Motor neuron (in vitro differentiated cells): ENCODE data around the gene CD8B2. TPM values are rescaled to one million over a fixed set of nuclear protein-coding genes. Genes with fewer than 3 reads are reported as not detected.

ENCODE experiments used
- ATAC-seq, 8 experiments: fragments of 200-7000 bp; cut with Tn5 transposase; replicated peaks in 6 of 8; 2 replicates each; pipeline ENCODE4 v1.8.0; 2021; ENCODE audit warnings: mild to moderate bottlenecking in 8 of 8, moderate library complexity in 8 of 8
- H3K27ac ChIP-seq, 2 donors: fragments of 250-450 bp; sonication (Bioruptor Pico); 2 replicates each; pipeline ENCODE4 v1.9.0; 2021; ENCODE audit warnings: antibody characterized with exemption in 2 of 2, mild to moderate bottlenecking in 2 of 2, moderate library complexity in 1 of 2
- H3K4me1 ChIP-seq, 2 donors: fragments of 250-450 bp; sonication (Bioruptor Pico); replicated peaks in 1 of 2; 2 replicates each; pipeline ENCODE4 v1.6.1; 2021; ENCODE audit warnings: antibody characterized with exemption in 2 of 2, mild to moderate bottlenecking in 2 of 2, moderate library complexity in 1 of 2
- H3K4me3 ChIP-seq, 5 donors: fragments of 250-450 bp; sonication (Bioruptor Pico); 2 replicates each; pipeline ENCODE4 v1.9.0; 2021; ENCODE audit warnings: antibody characterized with exemption in 5 of 5, mild to moderate bottlenecking in 5 of 5, moderate library complexity in 4 of 5
- WGBS, 10 experiments: fragments of 450-650 bp; shearing (Covaris generic); methylation state at CpG; one replicate each; pipeline ENCODE4 v1.0.0; 2022; 5-methylcytosine and 5-hydroxymethylcytosine counted together
- in situ Hi-C, 9 experiments: fragments of 400-800 bp; cut with MboI; loops; one replicate each; pipeline ENCODE4 v1.15.0; 2021; ENCODE audit warnings: low sequenced_read_pairs in 9 of 9, low pct_unique_long_range_greater_than_20kb in 2 of 9; ENCODE audit not compliant: unreplicated experiment in 9 of 9
- total RNA-seq, 8 experiments: library from RNA; unstranded; fragments of 300-600 nt; gene quantifications; 2 replicates each; pipeline versions ENCODE4 v1.2.3 to v1.2.4, GENCODE V29; 2022

Gene CD8B2
- total RNA-seq, 8 experiments from 2014 or later, result 0.05 to 0.43 (median 0.13) TPM; not detected in 3

GRCh38 chr2:106517329-106517728 is 30.2 kb downstream of the CD8B2 start:
- Histone ChIP-seq H3K4me1 (no peaks in the 10 kb centered on the region), H3K27ac (no peak overlapping the region), H3K4me3 (no peak overlapping the region)
- no peak for ATAC-seq
- 69 to 100% (median 90%) methylated on average over 2 to 11 of the region's 11 CpGs; no CpG with 5 or more reads in 1 of the 10 experiments for WGBS, 10 experiments
- in situ Hi-C loops, result no loop called here

GRCh38 chr2:106519767-106520166 is 32.6 kb downstream of the CD8B2 start:
- in situ Hi-C loops, result no loop called here
- ATAC-seq, result no peak
- WGBS, 10 experiments, result 60 to 100% (median 90%) methylated on average over 1 to 5 of the region's 5 CpGs; no CpG with 5 or more reads in 1 of the 10 experiments
- Histone ChIP-seq H3K27ac (no peak overlapping the region), H3K4me1 (no peaks in the 10 kb centered on the region), H3K4me3 (no peak overlapping the region)

- H3K27ac ChIP-seq, result no peak overlapping the region
- ATAC-seq, result no peak
- no peak overlapping the region for H3K4me3 ChIP-seq
- H3K4me1 ChIP-seq, result no peaks in the 10 kb centered on the region
- WGBS, 10 experiments, result 55 to 95% (median 79%) methylated on average over 3 to 9 of the region's 9 CpGs
- in situ Hi-C loops, result no loop called here
These were observed 33.9 kb downstream of the CD8B2 start for GRCh38 chr2:106521016-106521415.

GRCh38 chr2:106523976-106524665 is 37.0 kb downstream of the CD8B2 start:
- Histone ChIP-seq H3K27ac (no peak overlapping the region), H3K4me3 (no peak overlapping the region), H3K4me1 (no peaks in the 10 kb centered on the region)
- WGBS, 10 experiments, result 50 to 100% (median 80%) methylated on average over 1 to 4 of the region's 6 CpGs; no CpG with 5 or more reads in 2 of the 10 experiments
- in situ Hi-C loops, result no loop called here
- no peak for ATAC-seq

- Histone ChIP-seq H3K27ac (no peak overlapping the region), H3K4me1 (no peaks in the 10 kb centered on the region), H3K4me3 (no peak overlapping the region)
- in situ Hi-C loops, result loop anchor here in 3 of 9 experiments (25.0 kb wide), 1 partner anchor 419 kb away; no protein-coding TSS in a partner anchor
- 50 to 100% (median 80%) methylated on average over 1 to 2 of the region's 2 CpGs; no CpG with 5 or more reads in 3 of the 10 experiments for WGBS, 10 experiments
- no peak for ATAC-seq
These were observed 43.7 kb downstream of the CD8B2 start for GRCh38 chr2:106530866-106531265.

GRCh38 chr2:106531676-106532214 is 44.6 kb downstream of the CD8B2 start:
- Histone ChIP-seq H3K4me3 (no peak overlapping the region), H3K27ac (no peak overlapping the region), H3K4me1 (no peaks in the 10 kb centered on the region)
- in situ Hi-C loops, result loop anchor here in 3 of 9 experiments (25.0 kb wide), 1 partner anchor 419 kb away; no protein-coding TSS in a partner anchor
- 27 to 97% (median 80%) methylated on average over 2 to 7 of the region's 7 CpGs; no CpG with 5 or more reads in 2 of the 10 experiments for WGBS, 10 experiments
- ATAC-seq, result peak in 3 of 8 experiments; percentile 82 to 86 (median 85)

- Histone ChIP-seq H3K4me1 (no peaks in the 10 kb centered on the region), H3K4me3 (no peak overlapping the region), H3K27ac (no peak overlapping the region)
- 53 to 100% (median 79%) methylated on average over 1 to 3 of the region's 3 CpGs; no CpG with 5 or more reads in 1 of the 10 experiments for WGBS, 10 experiments
- ATAC-seq, result peak in 3 of 8 experiments; percentile 33 to 54 (median 44)
- in situ Hi-C loops, result loop anchor here in 3 of 9 experiments (25.0 kb wide), 1 partner anchor 420 kb away; no protein-coding TSS in a partner anchor
These were observed 45.1 kb downstream of the CD8B2 start for GRCh38 chr2:106532236-106532635.

- WGBS, 10 experiments, result 21 to 100% (median 39%) methylated on average over 1 to 4 of the region's 6 CpGs; no CpG with 5 or more reads in 3 of the 10 experiments
- no peak for ATAC-seq
- in situ Hi-C loops, result loop anchor here in 3 of 9 experiments (25.0 kb wide), 1 partner anchor 422 kb away; no protein-coding TSS in a partner anchor
- Histone ChIP-seq H3K4me1 (peaks cover 0 to 9% of the 10 kb centered on the region in 2 donors), H3K4me3 (no peak overlapping the region), H3K27ac (no peak overlapping the region)
These were observed 47.3 kb downstream of the CD8B2 start for GRCh38 chr2:106534471-106534870.

- H3K27ac ChIP-seq, result no peak overlapping the region
- ATAC-seq, result no peak
- in situ Hi-C loops, result loop anchor here in 3 of 9 experiments (25.0 kb wide), 1 partner anchor 424 kb away; no protein-coding TSS in a partner anchor
- no peak overlapping the region for H3K4me3 ChIP-seq
- WGBS, 10 experiments, result 40 to 100% (median 85%) methylated on average over 1 to 3 of the region's 3 CpGs; no CpG with 5 or more reads in 4 of the 10 experiments
- H3K4me1 ChIP-seq, result peaks cover 0 to 9% of the 10 kb centered on the region in 2 donors
These were observed 49.3 kb downstream of the CD8B2 start for GRCh38 chr2:106536490-106536889.

GRCh38 chr2:106537047-106537446 is 49.9 kb downstream of the CD8B2 start:
- H3K27ac ChIP-seq, result no peak overlapping the region
- no peak for ATAC-seq
- in situ Hi-C loops, result loop anchor here in 3 of 9 experiments (25.0 kb wide), 1 partner anchor 425 kb away; no protein-coding TSS in a partner anchor
- peaks cover 0 to 9% of the 10 kb centered on the region in 2 donors for H3K4me1 ChIP-seq
- WGBS, 10 experiments, result 67 to 100% (median 86%) methylated on average over 1 to 4 of the region's 4 CpGs; no CpG with 5 or more reads in 4 of the 10 experiments
- H3K4me3 ChIP-seq, result no peak overlapping the region

- WGBS, 10 experiments, result 41 to 100% (median 67%) methylated on average over 1 to 10 of the region's 10 CpGs; no CpG with 5 or more reads in 2 of the 10 experiments
- Histone ChIP-seq H3K27ac (no peak overlapping the region), H3K4me3 (no peak overlapping the region), H3K4me1 (peaks cover 0 to 9% of the 10 kb centered on the region in 2 donors)
- in situ Hi-C loops, result loop anchor here in 3 of 9 experiments (25.0 kb wide), 1 partner anchor 425 kb away; no protein-coding TSS in a partner anchor
- peak in 4 of 8 experiments; percentile 68 to 89 (median 70) for ATAC-seq
These were observed 50.6 kb downstream of the CD8B2 start for GRCh38 chr2:106537791-106538191.

GRCh38 chr2:106540886-106541285 is 53.7 kb downstream of the CD8B2 start:
- in situ Hi-C loops, result loop anchor here in 3 of 9 experiments (25.0 kb wide), 1 partner anchor 429 kb away; no protein-coding TSS in a partner anchor
- WGBS, 10 experiments, result 80 to 100% (median 97%) methylated on average over 1 to 3 of the region's 5 CpGs; no CpG with 5 or more reads in 6 of the 10 experiments
- no peak for ATAC-seq

GRCh38 chr2:106541333-106541732 is 54.2 kb downstream of the CD8B2 start:
- Histone ChIP-seq H3K27ac (no peak overlapping the region), H3K4me3 (no peak overlapping the region), H3K4me1 (peaks cover 0 to 9% of the 10 kb centered on the region in 2 donors)
- no peak for ATAC-seq
- in situ Hi-C loops, result loop anchor here in 3 of 9 experiments (25.0 kb wide), 1 partner anchor 429 kb away; no protein-coding TSS in a partner anchor
- WGBS, 10 experiments, result 17 to 94% (median 82%) methylated on average over 1 to 4 of the region's 4 CpGs; no CpG with 5 or more reads in 2 of the 10 experiments

More at GRCh38 chr2:106540886-106541285, 53.7 kb downstream of the CD8B2 start:
- Histone ChIP-seq H3K4me1 (peaks cover 0 to 9% of the 10 kb centered on the region in 2 donors), H3K4me3 (no peak overlapping the region), H3K27ac (no peak overlapping the region)
